ENCODE measurements around the gene C1QTNF7. TPM values are rescaled to one million over a fixed set of nuclear protein-coding genes. Genes with fewer than 3 reads are reported as not detected.

Gene C1QTNF7
- total RNA-seq, 1 donor from 2014 or later: not detected

DNA sequence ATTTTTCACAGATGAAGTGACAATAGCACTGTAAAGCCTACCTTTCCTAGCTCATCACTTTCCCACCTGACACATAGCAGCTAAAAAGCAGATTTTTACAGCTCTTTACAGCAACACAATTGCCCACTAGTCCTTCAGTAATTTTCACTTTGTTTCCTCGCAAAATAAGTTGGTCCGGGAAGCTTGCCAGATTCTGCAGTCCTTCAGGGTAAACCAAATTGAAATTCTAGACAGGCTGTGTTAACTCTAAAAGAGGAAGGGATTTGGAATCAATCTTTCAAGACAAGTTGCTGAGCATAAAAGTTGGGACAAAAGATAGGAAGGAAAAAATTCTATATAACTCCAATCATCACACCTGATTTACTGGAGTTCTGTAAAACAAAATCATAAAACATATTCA lies 8.7 kb downstream of the C1QTNF7 start:
- DNase-seq (ENCODE audit: low read depth): no peak

DNA sequence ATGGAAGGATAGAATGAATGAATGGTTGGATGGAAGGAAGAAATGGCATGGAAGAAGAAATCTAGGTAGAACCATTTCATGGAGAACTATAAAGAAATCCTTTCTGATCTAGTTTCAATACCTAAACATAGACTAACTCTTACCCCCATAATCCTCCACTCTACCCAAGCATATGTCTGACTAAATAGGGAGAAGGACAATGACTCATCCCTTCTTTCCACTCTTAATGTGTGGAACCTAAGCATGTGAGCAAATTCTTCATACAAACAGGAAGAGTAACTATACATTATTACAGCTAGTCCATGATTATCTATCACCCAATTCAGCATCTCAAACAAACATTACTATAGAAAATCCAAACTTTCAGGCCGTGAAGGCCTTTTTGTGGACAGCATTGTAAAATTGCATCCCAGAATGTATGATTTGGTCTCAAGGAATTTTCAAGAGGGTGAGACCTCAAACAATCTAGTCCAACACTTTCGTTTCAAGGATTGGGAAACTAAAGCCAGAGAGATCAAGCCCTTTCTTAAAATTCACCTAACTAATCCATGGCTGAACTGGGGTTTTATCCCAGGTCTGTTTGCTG lies 11.2 kb downstream of the C1QTNF7 start:
- no peak for DNase-seq (ENCODE audit: low read depth)
- no peak overlapping the region for H3K4me3 ChIP-seq (ENCODE audit: low read depth, low read length)
- TF ChIP-seq, protein P1, sequence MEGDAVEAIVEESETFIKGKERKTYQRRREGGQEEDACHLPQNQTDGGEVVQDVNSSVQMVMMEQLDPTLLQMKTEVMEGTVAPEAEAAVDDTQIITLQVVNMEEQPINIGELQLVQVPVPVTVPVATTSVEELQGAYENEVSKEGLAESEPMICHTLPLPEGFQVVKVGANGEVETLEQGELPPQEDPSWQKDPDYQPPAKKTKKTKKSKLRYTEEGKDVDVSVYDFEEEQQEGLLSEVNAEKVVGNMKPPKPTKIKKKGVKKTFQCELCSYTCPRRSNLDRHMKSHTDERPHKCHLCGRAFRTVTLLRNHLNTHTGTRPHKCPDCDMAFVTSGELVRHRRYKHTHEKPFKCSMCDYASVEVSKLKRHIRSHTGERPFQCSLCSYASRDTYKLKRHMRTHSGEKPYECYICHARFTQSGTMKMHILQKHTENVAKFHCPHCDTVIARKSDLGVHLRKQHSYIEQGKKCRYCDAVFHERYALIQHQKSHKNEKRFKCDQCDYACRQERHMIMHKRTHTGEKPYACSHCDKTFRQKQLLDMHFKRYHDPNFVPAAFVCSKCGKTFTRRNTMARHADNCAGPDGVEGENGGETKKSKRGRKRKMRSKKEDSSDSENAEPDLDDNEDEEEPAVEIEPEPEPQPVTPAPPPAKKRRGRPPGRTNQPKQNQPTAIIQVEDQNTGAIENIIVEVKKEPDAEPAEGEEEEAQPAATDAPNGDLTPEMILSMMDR (conservative IDR thresholded peaks at IDR 0.05; ENCODE audit: low read depth, low read length): no peak

More for the DNA sequence above, 8.7 kb downstream of the C1QTNF7 start:
- no peak overlapping the region for H3K4me3 ChIP-seq (ENCODE audit: low read depth, low read length)
- TF ChIP-seq, protein P1 (conservative IDR thresholded peaks at IDR 0.05; ENCODE audit: low read depth, low read length): no peak

DNA sequence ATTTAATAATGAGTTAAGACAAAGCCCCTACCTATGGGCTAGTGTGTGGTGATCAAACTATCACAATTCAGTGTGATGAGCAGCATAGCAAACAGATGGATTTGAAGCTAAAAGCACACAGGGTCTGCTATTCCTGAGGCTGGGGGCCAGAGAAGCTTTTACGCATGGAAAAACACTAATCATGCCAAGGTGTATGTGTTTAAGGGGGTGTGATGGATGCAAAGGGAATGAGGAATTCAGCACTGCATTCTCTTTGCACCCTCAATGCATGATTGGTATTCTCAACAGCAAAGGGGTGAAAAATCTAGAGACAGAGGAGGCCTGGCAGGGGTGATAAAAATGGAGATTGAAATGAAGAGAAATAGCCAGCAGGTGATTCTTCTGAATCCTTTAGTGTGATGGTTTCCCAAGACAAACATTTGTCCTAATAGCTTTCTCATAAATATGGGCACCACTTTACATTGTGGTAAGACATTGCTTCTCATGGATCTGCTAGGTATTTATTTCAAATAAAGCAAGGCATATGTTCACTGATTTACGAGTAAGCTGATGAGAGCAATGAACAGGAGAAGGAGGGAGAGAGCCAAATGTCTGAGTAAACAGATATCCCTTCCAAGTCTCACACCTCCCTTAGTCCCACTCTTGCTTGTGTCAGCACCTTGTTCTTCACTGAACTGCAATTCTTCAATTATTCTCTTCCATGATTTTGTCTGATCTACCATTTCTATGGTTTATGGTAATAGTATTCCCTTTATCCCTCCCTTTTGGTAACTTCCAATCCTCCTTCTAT lies 15.7 kb downstream of the C1QTNF7 start:
- TF ChIP-seq, protein P1 (conservative IDR thresholded peaks at IDR 0.05; ENCODE audit: low read depth, low read length): no peak
- DNase-seq (ENCODE audit: low read depth): no peak
- H3K4me3 ChIP-seq (ENCODE audit: low read depth, low read length): no peak overlapping the region

DNA sequence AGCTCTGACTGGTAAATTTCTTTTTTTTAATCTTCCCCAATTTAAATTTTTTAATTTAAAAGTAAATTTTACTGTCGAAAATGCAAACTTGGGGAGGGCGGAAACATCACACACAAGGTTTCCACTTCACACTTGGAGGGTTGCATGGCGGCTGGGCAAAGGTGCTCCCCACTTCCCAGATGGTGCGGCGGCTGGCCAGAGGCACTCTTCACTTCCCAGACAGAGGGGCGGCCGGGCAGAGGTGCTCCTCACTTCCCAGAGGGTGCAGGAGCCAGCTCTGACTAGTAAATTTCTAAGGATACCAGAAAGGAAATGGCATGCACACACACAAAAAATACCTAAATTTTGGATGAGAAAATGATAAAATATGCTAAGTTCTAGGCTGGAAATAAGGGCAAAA lies 16.4 kb downstream of the C1QTNF7 start:
- no peak overlapping the region for H3K4me3 ChIP-seq (ENCODE audit: low read depth, low read length)
- TF ChIP-seq, protein P1 (conservative IDR thresholded peaks at IDR 0.05; ENCODE audit: low read depth, low read length): no peak
- no peak for DNase-seq (ENCODE audit: low read depth)

DNA sequence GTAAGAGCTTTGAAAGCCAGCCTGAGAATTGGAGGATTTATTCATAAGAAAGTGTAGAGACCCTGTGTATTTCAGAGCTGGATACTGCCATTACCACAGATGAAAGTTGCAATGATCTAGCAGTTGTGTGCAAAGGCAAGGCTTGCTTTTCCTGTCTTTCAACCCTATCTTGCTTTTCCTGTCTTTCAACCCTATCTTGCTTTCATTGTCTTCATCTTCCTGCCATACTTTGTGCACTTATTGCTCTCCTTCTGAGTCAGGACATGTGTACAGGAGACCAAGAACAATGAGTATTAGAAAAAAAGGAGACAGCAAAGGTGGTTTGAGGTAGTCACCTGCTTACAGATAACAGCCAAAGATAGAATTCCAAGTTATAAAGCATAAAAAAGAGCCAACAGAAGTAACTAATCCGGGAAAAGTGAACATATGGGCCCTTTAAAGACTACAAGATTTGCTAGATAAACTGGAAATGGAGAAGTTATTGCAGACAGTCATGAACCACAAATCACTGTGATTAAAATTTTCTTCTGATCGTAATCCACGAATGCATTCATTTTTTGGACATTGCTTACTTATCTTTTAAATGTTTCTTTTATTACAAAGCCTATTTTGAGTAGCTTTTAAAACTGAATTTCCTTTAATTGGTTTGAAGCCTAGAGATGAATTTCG lies 17.2 kb downstream of the C1QTNF7 start:
- DNase-seq (ENCODE audit: low read depth): no peak
- TF ChIP-seq, protein P1 (conservative IDR thresholded peaks at IDR 0.05; ENCODE audit: low read depth, low read length): no peak
- H3K4me3 ChIP-seq (ENCODE audit: low read depth, low read length): no peak overlapping the region

DNA sequence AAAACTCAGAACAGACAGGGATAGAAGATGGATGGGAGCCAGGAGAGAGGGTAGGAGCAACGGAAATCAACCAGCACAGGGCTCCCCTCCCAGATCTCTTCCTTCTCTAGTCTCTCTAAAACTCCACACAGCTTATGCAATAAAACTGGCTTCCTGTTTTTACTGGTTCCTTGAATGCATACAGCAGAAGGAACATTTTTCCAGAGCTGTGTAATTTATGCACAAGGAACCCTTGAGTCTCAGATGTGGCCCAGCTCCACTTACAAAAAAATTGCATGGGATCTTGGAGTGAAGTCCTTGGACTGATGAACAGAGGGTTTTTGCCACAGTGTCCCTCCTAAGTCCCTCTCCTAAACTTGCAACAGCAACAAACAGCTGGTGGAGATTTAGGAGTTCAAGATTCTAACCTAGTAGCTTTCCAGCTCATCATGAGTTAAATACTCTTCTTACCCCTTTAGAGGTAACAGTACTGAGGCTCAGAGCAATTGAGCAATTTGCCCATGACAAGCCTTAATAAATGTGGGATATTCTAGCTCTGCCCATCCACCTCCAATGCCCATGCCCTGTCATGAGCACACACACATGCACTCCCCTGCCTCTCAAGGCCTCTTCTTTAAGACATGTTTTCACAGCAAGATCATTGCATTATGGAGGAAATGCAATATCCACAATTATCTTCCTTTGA lies 23.5 kb downstream of the C1QTNF7 start:
- H3K4me3 ChIP-seq (ENCODE audit: low read depth, low read length): no peak overlapping the region
- TF ChIP-seq, protein P1 (conservative IDR thresholded peaks at IDR 0.05; ENCODE audit: low read depth, low read length): no peak
- DNase-seq (ENCODE audit: low read depth): no peak
